Pons (tissue), 1 donor: ENCODE measurements around the gene ACER3.

Experiments
- DNase-seq: peaks from one replicate; pipeline ENCODE4 v3.0.0-alpha.2; 2016; ENCODE audit warnings: low spot score

Gene ACER3

GRCh38 chr11:77074626-77075221 lies 214.0 kb downstream of the ACER3 start:
- DNase-seq: no peak

DNA sequence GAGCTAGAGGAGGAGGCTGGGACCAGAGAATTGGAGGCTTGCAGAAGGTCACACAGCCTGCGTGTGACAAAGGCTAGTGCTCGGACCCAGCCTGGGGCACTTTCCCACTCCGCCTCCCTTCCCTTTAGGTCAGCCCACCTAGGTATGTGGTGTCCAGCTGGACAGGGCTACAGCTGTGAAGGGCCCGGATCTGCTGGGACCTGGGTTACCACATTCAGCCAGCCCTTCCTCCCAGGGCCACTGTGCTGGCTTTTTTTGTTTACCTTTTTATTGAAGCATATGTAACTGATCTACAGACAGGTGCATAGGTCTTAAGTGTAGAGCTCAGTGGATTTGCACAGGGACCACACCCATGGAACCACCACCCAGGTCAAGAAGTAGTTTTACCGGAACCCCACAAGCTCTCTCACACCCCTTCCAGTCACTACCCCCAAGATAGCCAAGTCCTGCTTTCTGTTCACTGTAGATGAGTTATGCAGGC lies 214.7 kb downstream of the ACER3 start:
- DNase-seq: no peak
